Measurements from ENCODE around the gene CAMK1.

GRCh38 chr3:9750556-9751411 lies 19.0 kb downstream of the CAMK1 start:
- TF ChIP-seq CTCF (IDR thresholded peaks at IDR 0.05; ENCODE audit: low read depth, low read length, missing input control): no peak
- TF ChIP-seq HNF4G (IDR thresholded peaks at IDR 0.05): no peak
- TF ChIP-seq TAF1 (conservative IDR thresholded peaks at IDR 0.05): no peak
- no peak for TF ChIP-seq RAD21 (IDR thresholded peaks at IDR 0.05)
- TF ChIP-seq FOXA1 (IDR thresholded peaks at IDR 0.05): no peak

Measured in liver (tissue), 3 donors.